Spleen (tissue), 11 donors: Measurements from ENCODE around the gene RETREG2. TPM values are rescaled to one million over a fixed set of nuclear protein-coding genes. Genes with fewer than 3 reads are reported as not detected.

ENCODE experiments used
- DNase-seq: peaks from one replicate; pipeline ENCODE4 v3.0.0-alpha.2; 2020
- H3K27ac ChIP-seq, 8 donors: fragments of 200-600 bp; sonication (generic) in 7 of 8; 1 replicate in 4 of 8; 2 replicates in 4 of 8; pipeline versions ENCODE4 v1.5.0 to v1.8.0; 2016 to 2021; ENCODE audit warnings: inconsistent platforms in 4 of 8, mild to moderate bottlenecking in 4 of 8, moderate library complexity in 1 of 8
- H3K27me3 ChIP-seq, 7 donors: fragments of 200-600 bp; sonication (generic) in 6 of 7; replicated peaks in 1 of 7; 1 replicate in 4 of 7; 2 replicates in 3 of 7; pipeline versions ENCODE4 v1.5.0 to v1.8.0; 2016 to 2021; ENCODE audit warnings: inconsistent platforms in 3 of 7, mild to moderate bottlenecking in 1 of 7
- H3K36me3 ChIP-seq, 6 donors: fragments of 200-600 bp; sonication (generic) in 5 of 6; 1 replicate in 4 of 6; 2 replicates in 2 of 6; pipeline versions ENCODE4 v1.5.0 to v1.8.0; 2016 to 2021; ENCODE audit warnings: inconsistent platforms in 2 of 6
- H3K4me1 ChIP-seq, 6 donors: fragments of 200-600 bp; sonication (generic) in 5 of 6; 1 replicate in 3 of 6; 2 replicates in 3 of 6; pipeline versions ENCODE4 v1.5.0 to v1.8.0; 2016 to 2021; ENCODE audit warnings: inconsistent platforms in 3 of 6
- H3K4me3 ChIP-seq, 8 donors: fragments of 200-600 bp; sonication (generic) in 7 of 8; 1 replicate in 4 of 8; 2 replicates in 4 of 8; pipeline versions ENCODE4 v1.5.0 to v1.8.0; 2016 to 2021; ENCODE audit warnings: inconsistent platforms in 4 of 8, mild to moderate bottlenecking in 4 of 8, moderate library complexity in 2 of 8
- H3K9me3 ChIP-seq, 8 donors: fragments of 200-600 bp; sonication (generic) in 7 of 8; 1 replicate in 4 of 8; 2 replicates in 4 of 8; pipeline versions ENCODE4 v1.5.0 to v1.8.0; 2016 to 2021; ENCODE audit warnings: inconsistent platforms in 4 of 8
- POLR2A ChIP-seq, 3 donors: fragments of 450-650 bp; IDR thresholded peaks; one replicate each; pipeline ENCODE4 v1.5.1; 2017; ENCODE audit warnings: antibody characterized with exemption in 3 of 3, mild to moderate bottlenecking in 1 of 3
- POLR2AphosphoS5 ChIP-seq, 3 donors: sonication (generic); formaldehyde crosslinking; IDR thresholded peaks; one replicate each; pipeline ENCODE4 v1.5.1; 2017; ENCODE audit warnings: antibody characterized with exemption in 3 of 3
- WGBS, 5 donors: extraction: QIAGEN DNeasy Blood & Tissue Kit in 3 of 5; methylation state at CpG; one replicate each; pipeline versions ENCODE4 v1.1.5 to v1.1.7; 2013 to 2018; 5-methylcytosine and 5-hydroxymethylcytosine counted together
- intact Hi-C: fragments of 100-400 bp; cut with DNase I; formaldehyde crosslinking; loops from one replicate; pipeline ENCODE4 v1.15.0; 2023; ENCODE audit warnings: low total_unique reads
- polyA plus RNA-seq, 3 donors: library from polyadenylated mRNA; stranded (reverse); fragments of 200-250 nt; gene quantifications; one replicate each; pipeline ENCODE4 v1.2.1, GENCODE V29; 2013
- total RNA-seq, 7 donors: library from RNA; depleted of rRNA in 3 of 7; stranded (reverse); fragments of >200 nt in 3 of 7; fragmentation: NEBNext Ultra II Directional in 4 of 7; extraction: Animal tissue kit (Norgen Biotek cat#: 25700) in 4 of 7; gene quantifications; one replicate each; pipeline versions ENCODE4 v1.1.0 to v1.2.1, GENCODE V29; 2016 to 2021
- TF ChIP-seq, protein P1 (sequence below), 11 experiments: fragments of 200-600 bp in 7 of 11; fragments of 450-650 bp in 4 of 11; sonication (generic) in 4 of 11; IDR thresholded peaks in 8 of 11; conservative IDR thresholded peaks in 3 of 11; 1 replicate in 7 of 11; 2 replicates in 4 of 11; pipeline versions ENCODE4 v1.4.0 to v1.8.0; 2016 to 2021; ENCODE audit warnings: antibody characterized with exemption in 11 of 11, inconsistent platforms in 4 of 11, mild to moderate bottlenecking in 1 of 11
- donor health status: healthy with polysubstance abuse.
- donor health status: DM: no; HTN: no; CAD: no; lungs with moderate emphysema.
- donor health status: DM: no; HTN: no; CAD: no.
- donor health status: Bipolar disorder and iron deficiency.
- donor health status: healthy.
- donor health status: DM: no; HTN: no; CAD: no.
- donor health status: DM: yes; HTN: yes; CAD: no.

The RETREG2 gene
- total and polyA plus RNA-seq, 10 donors: 30.0 to 101 (median 71.4) TPM

DNA sequence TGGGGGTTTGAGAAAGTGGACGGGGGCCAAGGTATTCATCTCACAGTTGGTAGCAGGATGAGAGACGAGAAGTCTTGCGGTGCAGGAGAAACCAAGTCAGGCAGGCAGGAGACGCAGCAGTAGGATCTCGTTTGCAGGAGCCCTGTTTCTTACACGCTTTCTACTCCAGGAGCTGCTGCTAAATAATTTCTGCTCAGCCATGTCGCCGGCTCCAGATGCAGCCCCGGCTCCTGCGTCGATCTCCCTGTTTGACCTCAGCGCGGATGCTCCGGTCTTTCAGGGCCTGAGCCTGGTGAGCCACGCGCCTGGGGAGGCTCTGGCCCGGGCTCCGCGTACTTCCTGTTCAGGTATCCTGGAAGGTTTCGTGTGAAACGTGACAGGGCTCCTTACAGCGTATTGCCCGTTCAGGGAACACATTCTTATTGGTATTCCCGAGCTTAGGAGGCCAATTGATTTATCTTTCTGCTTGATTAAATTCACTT, 52.0 kb downstream of the RETREG2 start:
- peak overlapping the region; percentile 88 to 99 (median 97) for H3K27ac ChIP-seq
- H3K36me3 ChIP-seq: peaks cover 0 to 69% (median 48%) of the 10 kb centered on the region in 6 donors

GRCh38 chr2:219234331-219234730, 56.3 kb downstream of the RETREG2 start:
- intact Hi-C loops: no loop called here
- H3K4me1 ChIP-seq: peaks cover 7 to 30% (median 16%) of the 10 kb centered on the region in 6 donors
- peaks cover 0 to 84% (median 67%) of the 10 kb centered on the region in 6 donors for H3K36me3 ChIP-seq
- no peak for DNase-seq
- H3K27me3 ChIP-seq: no peaks in the 10 kb centered on the region
- TF ChIP-seq, protein P1, sequence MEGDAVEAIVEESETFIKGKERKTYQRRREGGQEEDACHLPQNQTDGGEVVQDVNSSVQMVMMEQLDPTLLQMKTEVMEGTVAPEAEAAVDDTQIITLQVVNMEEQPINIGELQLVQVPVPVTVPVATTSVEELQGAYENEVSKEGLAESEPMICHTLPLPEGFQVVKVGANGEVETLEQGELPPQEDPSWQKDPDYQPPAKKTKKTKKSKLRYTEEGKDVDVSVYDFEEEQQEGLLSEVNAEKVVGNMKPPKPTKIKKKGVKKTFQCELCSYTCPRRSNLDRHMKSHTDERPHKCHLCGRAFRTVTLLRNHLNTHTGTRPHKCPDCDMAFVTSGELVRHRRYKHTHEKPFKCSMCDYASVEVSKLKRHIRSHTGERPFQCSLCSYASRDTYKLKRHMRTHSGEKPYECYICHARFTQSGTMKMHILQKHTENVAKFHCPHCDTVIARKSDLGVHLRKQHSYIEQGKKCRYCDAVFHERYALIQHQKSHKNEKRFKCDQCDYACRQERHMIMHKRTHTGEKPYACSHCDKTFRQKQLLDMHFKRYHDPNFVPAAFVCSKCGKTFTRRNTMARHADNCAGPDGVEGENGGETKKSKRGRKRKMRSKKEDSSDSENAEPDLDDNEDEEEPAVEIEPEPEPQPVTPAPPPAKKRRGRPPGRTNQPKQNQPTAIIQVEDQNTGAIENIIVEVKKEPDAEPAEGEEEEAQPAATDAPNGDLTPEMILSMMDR (IDR thresholded peaks at IDR 0.05 in 8 of 11, conservative IDR thresholded peaks at IDR 0.05 in 3 of 11): no peak
- TF ChIP-seq POLR2A (IDR thresholded peaks at IDR 0.05): no peak
- no peak overlapping the region for H3K4me3 ChIP-seq
- 81 to 96% (median 95%) methylated on average over 3 of the region's 3 CpGs for WGBS, 5 donors
- H3K9me3 ChIP-seq: no peaks in the 10 kb centered on the region
- H3K27ac ChIP-seq: no peak overlapping the region

More for the DNA sequence above, 52.0 kb downstream of the RETREG2 start:
- Histone ChIP-seq H3K9me3 (no peaks in the 10 kb centered on the region), H3K4me1 (peaks cover 18 to 68% (median 48%) of the 10 kb centered on the region in 6 donors), H3K4me3 (peak overlapping the region; percentile 56 to 79 (median 73)), H3K27me3 (no peaks in the 10 kb centered on the region)
- TF ChIP-seq, protein P1 (IDR thresholded peaks at IDR 0.05 in 8 of 11, conservative IDR thresholded peaks at IDR 0.05 in 3 of 11): no peak
- TF ChIP-seq POLR2AphosphoS5 (IDR thresholded peaks at IDR 0.05) (no peak), POLR2A (IDR thresholded peaks at IDR 0.05) (no peak)
- intact Hi-C loops: no loop called here
- DNase-seq: peak; percentile 92
- 0 to 1% (median 0%) methylated on average over 13 to 24 of the region's 24 CpGs for WGBS, 5 donors

Other genes with a start within 250 kb of the RETREG2 start
- not detected for gene CDK5R2, start 218.6 kb upstream of the RETREG2 start, total RNA-seq
- gene CDK5R2, start 218.6 kb upstream of the RETREG2 start, polyA plus RNA-seq: not detected
- gene FEV, start 193.1 kb upstream of the RETREG2 start, total RNA-seq: not detected
- not detected for gene FEV, start 193.1 kb upstream of the RETREG2 start, polyA plus RNA-seq
- not detected for gene CRYBA2, start 184.9 kb upstream of the RETREG2 start, total RNA-seq
- gene CRYBA2, start 184.9 kb upstream of the RETREG2 start, polyA plus RNA-seq: not detected
- under 1 TPM in 1 of 7 donors, not detected in 6; 0.28 TPM for gene CFAP65, start 136.8 kb upstream of the RETREG2 start, total RNA-seq
- gene CFAP65, start 136.8 kb upstream of the RETREG2 start, polyA plus RNA-seq: not detected
- not detected for gene IHH, start 117.4 kb upstream of the RETREG2 start, total RNA-seq
- gene IHH, start 117.4 kb upstream of the RETREG2 start, polyA plus RNA-seq: under 1 TPM in 2 of 3 donors, not detected in 1; 0.06 to 0.13 TPM
- 10 to 100 TPM; 13.3 to 25.9 (median 16.6) TPM for gene NHEJ1, start 17.5 kb upstream of the RETREG2 start, total RNA-seq
- gene NHEJ1, start 17.5 kb upstream of the RETREG2 start, polyA plus RNA-seq: 1 to 10 TPM; 5.5 to 7.9 (median 7.8) TPM
- gene SLC23A3, start 8.2 kb upstream of the RETREG2 start, total RNA-seq: 1 to 10 TPM; 1.5 to 5.0 (median 3.5) TPM
- gene SLC23A3, start 8.2 kb upstream of the RETREG2 start, polyA plus RNA-seq: 1 to 10 TPM; 1.2 to 2.2 (median 1.3) TPM
- 10 to 100 TPM; 51.3 to 80.8 (median 66.4) TPM for gene CNPPD1, start 1.4 kb upstream of the RETREG2 start, total RNA-seq
- gene CNPPD1, start 1.4 kb upstream of the RETREG2 start, polyA plus RNA-seq: 10 to 100 TPM; 53.5 to 65.2 (median 65.2) TPM
- gene ZFAND2B, start 28.5 kb downstream of the RETREG2 start, total RNA-seq: 10 to 100 TPM; 46.3 to 77.7 (median 49.8) TPM
- gene ZFAND2B, start 28.5 kb downstream of the RETREG2 start, polyA plus RNA-seq: 10 to 100 TPM; 39.4 to 63.6 (median 55.0) TPM
- gene ABCB6, start 40.7 kb downstream of the RETREG2 start, total RNA-seq: 10 to 100 TPM in 5 of 7 donors, 1 to 10 TPM in 2; 8.4 to 19.5 (median 11.4) TPM
- gene ABCB6, start 40.7 kb downstream of the RETREG2 start, polyA plus RNA-seq: 10 to 100 TPM; 15.9 to 28.7 (median 28.0) TPM
- gene ATG9A, start 51.4 kb downstream of the RETREG2 start, total RNA-seq: 10 to 100 TPM; 34.7 to 68.2 (median 47.2) TPM
- gene ATG9A, start 51.4 kb downstream of the RETREG2 start, polyA plus RNA-seq: 10 to 100 TPM in 2 of 3 donors, 1 to 10 TPM in 1; 9.4 to 13.8 (median 12.6) TPM
- 100 to 1,000 TPM in 1 of 7 donors, 10 to 100 TPM in 6; 68.3 to 141 (median 74.0) TPM for gene ANKZF1, start 51.5 kb downstream of the RETREG2 start, total RNA-seq
- 10 to 100 TPM; 30.5 to 70.2 (median 54.7) TPM for gene ANKZF1, start 51.5 kb downstream of the RETREG2 start, polyA plus RNA-seq
- gene GLB1L, start 67.2 kb downstream of the RETREG2 start, total RNA-seq: 1 to 10 TPM; 2.3 to 9.6 (median 8.9) TPM
- 1 to 10 TPM; 3.0 to 4.1 (median 3.6) TPM for gene GLB1L, start 67.2 kb downstream of the RETREG2 start, polyA plus RNA-seq
- 10 to 100 TPM; 17.0 to 30.5 (median 22.8) TPM for gene STK16, start 67.2 kb downstream of the RETREG2 start, total RNA-seq
- gene STK16, start 67.2 kb downstream of the RETREG2 start, polyA plus RNA-seq: 10 to 100 TPM; 33.6 to 47.6 (median 44.2) TPM
- gene TUBA4B, start 75.0 kb downstream of the RETREG2 start, total RNA-seq: not detected
- not detected for gene TUBA4B, start 75.0 kb downstream of the RETREG2 start, polyA plus RNA-seq
- 100 to 1,000 TPM in 1 of 7 donors, 10 to 100 TPM in 6; 60.2 to 120 (median 73.4) TPM for gene TUBA4A, start 75.6 kb downstream of the RETREG2 start, total RNA-seq
- 10 to 100 TPM; 70.6 to 89.2 (median 73.4) TPM for gene TUBA4A, start 75.6 kb downstream of the RETREG2 start, polyA plus RNA-seq
- 10 to 100 TPM; 35.0 to 64.4 (median 54.0) TPM for gene DNAJB2, start 101.1 kb downstream of the RETREG2 start, total RNA-seq
- gene DNAJB2, start 101.1 kb downstream of the RETREG2 start, polyA plus RNA-seq: 10 to 100 TPM; 31.4 to 67.2 (median 43.2) TPM
- not detected for gene PTPRN, start 131.1 kb downstream of the RETREG2 start, total RNA-seq
- under 1 TPM in 2 of 3 donors, not detected in 1; 0.06 to 0.12 TPM for gene PTPRN, start 131.1 kb downstream of the RETREG2 start, polyA plus RNA-seq
- under 1 TPM in 1 of 7 donors, not detected in 6; 0.83 TPM for gene RESP18, start 154.5 kb downstream of the RETREG2 start, total RNA-seq
- gene RESP18, start 154.5 kb downstream of the RETREG2 start, polyA plus RNA-seq: not detected
- gene DNPEP, start 209.6 kb downstream of the RETREG2 start, total RNA-seq: 10 to 100 TPM; 46.7 to 65.8 (median 59.2) TPM
- gene DNPEP, start 209.6 kb downstream of the RETREG2 start, polyA plus RNA-seq: 10 to 100 TPM; 74.4 to 92.8 (median 91.7) TPM
- gene DES, start 240.1 kb downstream of the RETREG2 start, total RNA-seq: 10 to 100 TPM in 3 of 7 donors, 1 to 10 TPM in 4; 4.3 to 18.1 (median 8.3) TPM
- 10 to 100 TPM; 10.8 to 24.7 (median 14.1) TPM for gene DES, start 240.1 kb downstream of the RETREG2 start, polyA plus RNA-seq